Brain microvascular endothelial cell (primary cell): ENCODE results near the gene GGPS1.

ENCODE experiments used
- DNase-seq: peaks from one replicate; pipeline ENCODE4 v3.0.0-alpha.2; 2020
- H3K27ac ChIP-seq: fragments of 250-450 bp; sonication (Bioruptor Pico); 2 replicates; pipeline ENCODE4 v1.5.1; 2020; ENCODE audit warnings: mild to moderate bottlenecking, moderate library complexity
- H3K27me3 ChIP-seq: fragments of 250-450 bp; sonication (Bioruptor Pico); replicated peaks from 2 replicates; pipeline ENCODE4 v1.5.1; 2020; ENCODE audit warnings: mild to moderate bottlenecking
- H3K36me3 ChIP-seq: fragments of 250-450 bp; sonication (Bioruptor Pico); replicated peaks from 2 replicates; pipeline ENCODE4 v1.5.1; 2020; ENCODE audit warnings: mild to moderate bottlenecking
- H3K4me3 ChIP-seq: 2 replicates; pipeline ENCODE4 v1.5.1; 2011; ENCODE audit warnings: low read depth, mild to moderate bottlenecking, control low read depth, low read length, moderate library complexity
- CTCF ChIP-seq: IDR thresholded peaks from 2 replicates; pipeline ENCODE4 v1.5.1; 2011; ENCODE audit warnings: low read depth, mild to moderate bottlenecking, moderate library complexity, low read length, control low read depth, inconsistent platforms; ENCODE audit errors: missing control alignments
- in situ Hi-C: cut with HindIII; loops from 2 replicates; pipeline ENCODE4 v1.10.0; 2017; ENCODE audit warnings: low sequenced_read_pairs, low pct_ligation_motif_present

The GGPS1 gene

GRCh38 chr1:235313262-235313661 is 15.1 kb upstream of the GGPS1 start:
- Histone ChIP-seq H3K4me3 (no peak overlapping the region), H3K27me3 (no peaks in the 10 kb centered on the region), H3K27ac (no peak overlapping the region), H3K36me3 (peaks cover 2% of the 10 kb centered on the region)
- in situ Hi-C loops = no loop called here
- DNase-seq = no peak
- TF ChIP-seq CTCF = no peak

DNA sequence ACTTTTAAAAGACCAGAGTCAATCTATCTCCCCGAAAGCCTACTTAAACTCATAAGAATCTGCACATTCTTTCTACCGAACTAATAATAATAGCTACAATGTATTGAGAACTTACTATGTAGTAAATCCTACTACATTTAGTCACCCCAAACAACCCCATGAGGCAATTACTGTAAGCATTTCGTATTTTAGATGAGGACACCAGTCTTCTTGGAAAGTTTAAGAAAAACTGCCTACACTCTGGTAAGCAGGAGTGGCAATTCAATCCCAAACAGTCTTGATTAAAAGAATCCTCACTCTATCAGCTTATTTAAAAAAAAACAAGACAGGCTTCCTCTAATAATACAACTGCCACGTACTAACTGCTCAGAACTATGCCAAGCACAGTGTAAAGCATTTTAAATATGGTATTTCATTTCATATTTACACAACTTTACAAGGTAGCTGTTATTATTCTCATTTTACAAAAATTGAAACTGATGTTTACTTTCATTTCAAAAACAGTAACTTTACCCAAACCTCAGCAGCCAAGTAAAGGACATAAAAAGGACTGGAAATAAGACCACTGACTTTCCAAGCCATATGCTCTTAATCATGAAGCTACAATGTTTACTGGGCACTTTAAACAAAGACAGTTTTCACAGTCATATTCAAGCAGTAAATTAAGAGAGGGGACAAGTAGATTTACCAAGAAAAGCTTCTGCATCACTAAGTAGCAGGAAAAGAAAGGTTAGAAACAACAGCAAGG is 14.3 kb upstream of the GGPS1 start:
- H3K27me3 ChIP-seq = no peaks in the 10 kb centered on the region
- in situ Hi-C loops = no loop called here
- no peak for DNase-seq
- H3K36me3 ChIP-seq = peaks cover 2% of the 10 kb centered on the region
- peak overlapping the region; percentile 12 for H3K27ac ChIP-seq
- no peak for TF ChIP-seq CTCF
- no peak overlapping the region for H3K4me3 ChIP-seq

DNA sequence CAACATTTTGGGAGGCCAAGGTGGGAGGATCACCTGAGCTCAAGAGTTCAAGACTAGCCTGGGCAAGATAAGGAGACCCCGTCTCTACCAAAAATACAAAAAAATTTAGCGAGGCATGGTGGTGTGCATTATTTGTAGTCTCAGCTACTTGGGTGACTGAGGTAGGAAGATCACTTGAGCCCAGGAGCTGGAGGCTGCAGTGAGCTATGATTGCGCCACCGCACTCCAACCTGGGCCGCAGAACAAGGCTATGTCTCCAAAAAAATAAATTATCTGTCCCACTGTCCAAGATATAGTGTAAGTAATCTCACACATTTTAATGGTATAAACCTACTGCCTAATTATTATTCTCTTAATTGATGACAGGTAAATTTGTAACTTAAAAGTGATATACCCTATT is 13.2 kb upstream of the GGPS1 start:
- TF ChIP-seq CTCF = no peak
- in situ Hi-C loops = no loop called here
- no peak for DNase-seq
- Histone ChIP-seq H3K36me3 (peaks cover 2% of the 10 kb centered on the region), H3K27me3 (no peaks in the 10 kb centered on the region), H3K4me3 (no peak overlapping the region), H3K27ac (no peak overlapping the region)

GRCh38 chr1:235315735-235316134 is 12.6 kb upstream of the GGPS1 start:
- peaks cover 2% of the 10 kb centered on the region for H3K36me3 ChIP-seq
- no peaks in the 10 kb centered on the region for H3K27me3 ChIP-seq
- in situ Hi-C loops = no loop called here
- H3K4me3 ChIP-seq = no peak overlapping the region
- no peak overlapping the region for H3K27ac ChIP-seq
- TF ChIP-seq CTCF = no peak
- no peak for DNase-seq

GRCh38 chr1:235317168-235317567 is 11.2 kb upstream of the GGPS1 start:
- H3K4me3 ChIP-seq = no peak overlapping the region
- no peak for DNase-seq
- H3K27ac ChIP-seq = no peak overlapping the region
- H3K36me3 ChIP-seq = peaks cover 1% of the 10 kb centered on the region
- in situ Hi-C loops = no loop called here
- TF ChIP-seq CTCF = no peak
- no peaks in the 10 kb centered on the region for H3K27me3 ChIP-seq

DNA sequence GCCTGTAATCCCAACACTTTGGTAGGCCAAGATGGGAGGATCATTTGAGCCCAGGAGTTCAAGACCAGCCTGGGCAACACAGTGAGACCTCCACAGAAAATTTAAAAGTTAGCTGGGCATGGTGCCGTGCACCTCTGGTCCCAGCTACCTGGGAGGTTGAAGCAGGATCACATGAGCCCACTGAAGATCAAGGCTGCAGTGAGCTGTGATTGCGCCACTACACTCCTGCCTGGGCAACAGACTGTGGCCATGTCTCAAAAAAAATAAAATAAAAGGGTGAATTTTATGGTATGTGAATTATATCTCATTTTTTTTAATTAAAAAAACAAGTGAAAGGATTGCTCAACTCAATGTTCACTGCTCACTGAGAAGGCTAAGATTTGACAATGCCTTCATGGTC is 9.1 kb upstream of the GGPS1 start:
- no peak overlapping the region for H3K4me3 ChIP-seq
- in situ Hi-C loops = no loop called here
- DNase-seq = no peak
- no peaks in the 10 kb centered on the region for H3K27me3 ChIP-seq
- TF ChIP-seq CTCF = no peak
- peaks cover 2% of the 10 kb centered on the region for H3K36me3 ChIP-seq
- H3K27ac ChIP-seq = no peak overlapping the region
